Measurements from ENCODE around the gene PNKD.
"Not testable (repeated sequence)": the region's sequence is repeated elsewhere in the genome, so short reads cannot be mapped to it uniquely, and the experiment has no call there.

The PNKD gene

GRCh38 chr2:218272531-218273212, 2.4 kb downstream of the PNKD start:
- peak; percentile 67 for DNase-seq (ENCODE audit: low read depth)

- DNase-seq (ENCODE audit: low read depth) = not testable (repeated sequence)
Measured at GRCh38 chr2:218273214-218273907, 3.0 kb downstream of the PNKD start.

- no peak for DNase-seq (ENCODE audit: low read depth)
Measured at GRCh38 chr2:218273908-218274249, 3.6 kb downstream of the PNKD start.

GRCh38 chr2:218274586-218274985, 4.3 kb downstream of the PNKD start:
- DNase-seq (ENCODE audit: low read depth) = no peak

GRCh38 chr2:218275371-218276072, 5.2 kb downstream of the PNKD start:
- no peak for DNase-seq (ENCODE audit: low read depth)

- DNase-seq (ENCODE audit: low read depth) = no peak
Measured at GRCh38 chr2:218276986-218277755, 6.9 kb downstream of the PNKD start.

- DNase-seq (ENCODE audit: low read depth) = no peak
Measured at GRCh38 chr2:218277921-218278320, 7.6 kb downstream of the PNKD start.

- no peak for DNase-seq (ENCODE audit: low read depth)
Measured at GRCh38 chr2:218278531-218279360, 8.4 kb downstream of the PNKD start.

- DNase-seq (ENCODE audit: low read depth) = no peak
Measured at GRCh38 chr2:218280260-218280870, 10.0 kb downstream of the PNKD start.

GRCh38 chr2:218281449-218281848, 11.1 kb downstream of the PNKD start:
- no peak for DNase-seq (ENCODE audit: low read depth)

- no peak for DNase-seq (ENCODE audit: low read depth)
Measured at GRCh38 chr2:218282173-218282991, 12.1 kb downstream of the PNKD start.

- peak; percentile 60 for DNase-seq (ENCODE audit: low read depth)
Measured at GRCh38 chr2:218284106-218284811, 13.9 kb downstream of the PNKD start.

- no peak for DNase-seq (ENCODE audit: low read depth)
Measured at GRCh38 chr2:218285604-218286003, 15.3 kb downstream of the PNKD start.

GRCh38 chr2:218286570-218287459, 16.5 kb downstream of the PNKD start:
- peak; percentile 71 for DNase-seq (ENCODE audit: low read depth)

GRCh38 chr2:218289639-218290315, 19.5 kb downstream of the PNKD start:
- no peak for DNase-seq (ENCODE audit: low read depth)

- DNase-seq (ENCODE audit: low read depth) = peak; percentile 29
Measured at GRCh38 chr2:218290316-218291261, 20.3 kb downstream of the PNKD start.

Data from activated T-cell treated with anti-CD3 and anti-CD28 coated beads for 48 hours (primary cell).